ENCODE results near the gene KPNB1.

The KPNB1 gene

DNA sequence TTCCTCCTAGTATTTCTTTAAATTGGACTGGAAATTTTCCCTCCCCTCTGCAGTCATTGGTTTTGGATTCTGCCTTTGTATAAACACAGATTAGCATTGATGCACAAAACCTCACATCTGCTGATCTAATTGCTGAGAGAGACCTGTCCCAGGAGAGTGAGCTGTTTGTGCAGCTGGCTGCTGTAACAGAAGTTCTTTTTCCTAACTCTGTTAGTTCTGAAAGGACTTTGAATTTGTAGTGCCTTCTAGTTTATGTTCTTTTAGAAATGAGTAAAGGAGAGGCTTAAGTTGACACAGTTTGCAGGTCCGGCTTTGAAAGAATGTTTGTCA is 45.2 kb upstream of the KPNB1 start (continued):
- TF ChIP-seq FEZF1 (tag by site-specific recombination; IDR thresholded peaks at IDR 0.05) (peak; percentile 14; the same call in 1 of the 2 replicates), KLF8 (tag by site-specific recombination; IDR thresholded peaks at IDR 0.05) (peak; percentile 65), ZBTB1 (tag by site-specific recombination; IDR thresholded peaks at IDR 0.05) (0 out of 2 replicates have a peak, but pooled peaks have one; percentile 29), OVOL3 (tag by site-specific recombination; IDR thresholded peaks at IDR 0.05) (0 out of 2 replicates have a peak, but pooled peaks have one; percentile 15), ZSCAN30 (tag by site-specific recombination; IDR thresholded peaks at IDR 0.05) (0 out of 2 replicates have a peak, but pooled peaks have one; percentile 70), ZFHX2 (tag by site-specific recombination; conservative IDR thresholded peaks at IDR 0.05) (no peak), HOXA7 (CRISPR knock-in tag; IDR thresholded peaks at IDR 0.05; ENCODE audit: borderline replicate concordance) (no peak), ZNF423 (tag by site-specific recombination; IDR thresholded peaks at IDR 0.05) (no peak)
- TF ChIP-seq, protein P1, sequence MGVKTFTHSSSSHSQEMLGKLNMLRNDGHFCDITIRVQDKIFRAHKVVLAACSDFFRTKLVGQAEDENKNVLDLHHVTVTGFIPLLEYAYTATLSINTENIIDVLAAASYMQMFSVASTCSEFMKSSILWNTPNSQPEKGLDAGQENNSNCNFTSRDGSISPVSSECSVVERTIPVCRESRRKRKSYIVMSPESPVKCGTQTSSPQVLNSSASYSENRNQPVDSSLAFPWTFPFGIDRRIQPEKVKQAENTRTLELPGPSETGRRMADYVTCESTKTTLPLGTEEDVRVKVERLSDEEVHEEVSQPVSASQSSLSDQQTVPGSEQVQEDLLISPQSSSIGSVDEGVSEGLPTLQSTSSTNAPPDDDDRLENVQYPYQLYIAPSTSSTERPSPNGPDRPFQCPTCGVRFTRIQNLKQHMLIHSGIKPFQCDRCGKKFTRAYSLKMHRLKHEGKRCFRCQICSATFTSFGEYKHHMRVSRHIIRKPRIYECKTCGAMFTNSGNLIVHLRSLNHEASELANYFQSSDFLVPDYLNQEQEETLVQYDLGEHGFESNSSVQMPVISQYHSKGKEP (tag by site-specific recombination; IDR thresholded peaks at IDR 0.05), result peak; percentile 96
- TF ChIP-seq, protein P2, sequence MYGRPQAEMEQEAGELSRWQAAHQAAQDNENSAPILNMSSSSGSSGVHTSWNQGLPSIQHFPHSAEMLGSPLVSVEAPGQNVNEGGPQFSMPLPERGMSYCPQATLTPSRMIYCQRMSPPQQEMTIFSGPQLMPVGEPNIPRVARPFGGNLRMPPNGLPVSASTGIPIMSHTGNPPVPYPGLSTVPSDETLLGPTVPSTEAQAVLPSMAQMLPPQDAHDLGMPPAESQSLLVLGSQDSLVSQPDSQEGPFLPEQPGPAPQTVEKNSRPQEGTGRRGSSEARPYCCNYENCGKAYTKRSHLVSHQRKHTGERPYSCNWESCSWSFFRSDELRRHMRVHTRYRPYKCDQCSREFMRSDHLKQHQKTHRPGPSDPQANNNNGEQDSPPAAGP (tag by site-specific recombination; IDR thresholded peaks at IDR 0.05), result no peak

DNA sequence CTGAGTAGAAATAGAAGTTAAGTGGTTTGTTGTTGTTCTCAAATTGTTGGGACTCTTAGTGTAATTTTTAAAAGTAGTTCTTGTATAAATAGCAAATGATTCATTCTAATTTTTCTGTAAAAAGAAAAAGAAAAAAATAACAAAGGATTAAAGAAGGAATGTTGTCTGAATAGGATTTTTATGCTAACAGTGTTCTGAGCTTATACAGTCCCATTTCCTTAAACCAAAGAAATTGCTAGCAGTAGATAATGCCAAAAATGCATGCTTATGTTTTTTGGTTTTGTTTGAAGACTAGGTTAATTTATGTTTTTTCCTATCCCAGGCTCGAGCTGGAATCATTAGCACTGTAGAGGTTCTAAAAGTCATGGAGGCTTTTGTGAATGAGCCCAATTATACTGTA is 44.7 kb upstream of the KPNB1 start:
- Histone ChIP-seq H3K27ac (ENCODE audit: extremely low read depth, low read depth, low read length) (no peak overlapping the region; the same call in 1 of the 2 replicates), H3K36me3 (ENCODE audit: control insufficient read depth in 2 of 2, insufficient read depth in 1 of 2, low read length in 2 of 2) (peaks cover 71 to 83% of the 10 kb centered on the region in 2 experiments), H3K9me3 (ENCODE audit: control insufficient read depth, insufficient read depth, low read depth, low read length) (no peaks in the 10 kb centered on the region), H3K4me3 (ENCODE audit: low read depth, low read length) (no peak overlapping the region), H3K4me1 (ENCODE audit: control insufficient read depth, insufficient read depth, low read length) (peaks cover 12% of the 10 kb centered on the region)
- POLR2A ChIA-PET, result no interaction called here
- CTCF ChIA-PET, result interaction anchor here (0.7 to 4.6 kb wide), 3 partner anchors 11 to 247 kb away, joined by 3 to 41 read pairs (median 3); no protein-coding TSS in a partner anchor
- TF ChIP-seq, protein P3, sequence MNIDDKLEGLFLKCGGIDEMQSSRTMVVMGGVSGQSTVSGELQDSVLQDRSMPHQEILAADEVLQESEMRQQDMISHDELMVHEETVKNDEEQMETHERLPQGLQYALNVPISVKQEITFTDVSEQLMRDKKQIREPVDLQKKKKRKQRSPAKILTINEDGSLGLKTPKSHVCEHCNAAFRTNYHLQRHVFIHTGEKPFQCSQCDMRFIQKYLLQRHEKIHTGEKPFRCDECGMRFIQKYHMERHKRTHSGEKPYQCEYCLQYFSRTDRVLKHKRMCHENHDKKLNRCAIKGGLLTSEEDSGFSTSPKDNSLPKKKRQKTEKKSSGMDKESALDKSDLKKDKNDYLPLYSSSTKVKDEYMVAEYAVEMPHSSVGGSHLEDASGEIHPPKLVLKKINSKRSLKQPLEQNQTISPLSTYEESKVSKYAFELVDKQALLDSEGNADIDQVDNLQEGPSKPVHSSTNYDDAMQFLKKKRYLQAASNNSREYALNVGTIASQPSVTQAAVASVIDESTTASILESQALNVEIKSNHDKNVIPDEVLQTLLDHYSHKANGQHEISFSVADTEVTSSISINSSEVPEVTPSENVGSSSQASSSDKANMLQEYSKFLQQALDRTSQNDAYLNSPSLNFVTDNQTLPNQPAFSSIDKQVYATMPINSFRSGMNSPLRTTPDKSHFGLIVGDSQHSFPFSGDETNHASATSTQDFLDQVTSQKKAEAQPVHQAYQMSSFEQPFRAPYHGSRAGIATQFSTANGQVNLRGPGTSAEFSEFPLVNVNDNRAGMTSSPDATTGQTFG (tag by site-specific recombination; IDR thresholded peaks at IDR 0.05; ENCODE audit: borderline replicate concordance), result no peak
- TF ChIP-seq, protein P4, sequence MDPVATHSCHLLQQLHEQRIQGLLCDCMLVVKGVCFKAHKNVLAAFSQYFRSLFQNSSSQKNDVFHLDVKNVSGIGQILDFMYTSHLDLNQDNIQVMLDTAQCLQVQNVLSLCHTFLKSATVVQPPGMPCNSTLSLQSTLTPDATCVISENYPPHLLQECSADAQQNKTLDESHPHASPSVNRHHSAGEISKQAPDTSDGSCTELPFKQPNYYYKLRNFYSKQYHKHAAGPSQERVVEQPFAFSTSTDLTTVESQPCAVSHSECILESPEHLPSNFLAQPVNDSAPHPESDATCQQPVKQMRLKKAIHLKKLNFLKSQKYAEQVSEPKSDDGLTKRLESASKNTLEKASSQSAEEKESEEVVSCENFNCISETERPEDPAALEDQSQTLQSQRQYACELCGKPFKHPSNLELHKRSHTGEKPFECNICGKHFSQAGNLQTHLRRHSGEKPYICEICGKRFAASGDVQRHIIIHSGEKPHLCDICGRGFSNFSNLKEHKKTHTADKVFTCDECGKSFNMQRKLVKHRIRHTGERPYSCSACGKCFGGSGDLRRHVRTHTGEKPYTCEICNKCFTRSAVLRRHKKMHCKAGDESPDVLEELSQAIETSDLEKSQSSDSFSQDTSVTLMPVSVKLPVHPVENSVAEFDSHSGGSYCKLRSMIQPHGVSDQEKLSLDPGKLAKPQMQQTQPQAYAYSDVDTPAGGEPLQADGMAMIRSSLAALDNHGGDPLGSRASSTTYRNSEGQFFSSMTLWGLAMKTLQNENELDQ (tag by site-specific recombination; IDR thresholded peaks at IDR 0.05; ENCODE audit: low read depth), result no peak
- TF ChIP-seq ZNF514 (tag by site-specific recombination; IDR thresholded peaks at IDR 0.05) (no peak), ZNF473 (tag by site-specific recombination; IDR thresholded peaks at IDR 0.05) (no peak), KLF9 (tag by site-specific recombination; IDR thresholded peaks at IDR 0.05; ENCODE audit: low read depth) (no peak), ZNF311 (tag by site-specific recombination; IDR thresholded peaks at IDR 0.05; ENCODE audit: borderline replicate concordance) (no peak), ZNF394 (tag by site-specific recombination; IDR thresholded peaks at IDR 0.05; ENCODE audit: borderline replicate concordance) (no peak), ZNF529 (tag by site-specific recombination; IDR thresholded peaks at IDR 0.05; ENCODE audit: insufficient replicate concordance) (no peak)
- TF ChIP-seq, protein P5, sequence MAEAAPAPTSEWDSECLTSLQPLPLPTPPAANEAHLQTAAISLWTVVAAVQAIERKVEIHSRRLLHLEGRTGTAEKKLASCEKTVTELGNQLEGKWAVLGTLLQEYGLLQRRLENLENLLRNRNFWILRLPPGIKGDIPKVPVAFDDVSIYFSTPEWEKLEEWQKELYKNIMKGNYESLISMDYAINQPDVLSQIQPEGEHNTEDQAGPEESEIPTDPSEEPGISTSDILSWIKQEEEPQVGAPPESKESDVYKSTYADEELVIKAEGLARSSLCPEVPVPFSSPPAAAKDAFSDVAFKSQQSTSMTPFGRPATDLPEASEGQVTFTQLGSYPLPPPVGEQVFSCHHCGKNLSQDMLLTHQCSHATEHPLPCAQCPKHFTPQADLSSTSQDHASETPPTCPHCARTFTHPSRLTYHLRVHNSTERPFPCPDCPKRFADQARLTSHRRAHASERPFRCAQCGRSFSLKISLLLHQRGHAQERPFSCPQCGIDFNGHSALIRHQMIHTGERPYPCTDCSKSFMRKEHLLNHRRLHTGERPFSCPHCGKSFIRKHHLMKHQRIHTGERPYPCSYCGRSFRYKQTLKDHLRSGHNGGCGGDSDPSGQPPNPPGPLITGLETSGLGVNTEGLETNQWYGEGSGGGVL (tag by site-specific recombination; IDR thresholded peaks at IDR 0.05), result no peak
- TF ChIP-seq, protein P6, sequence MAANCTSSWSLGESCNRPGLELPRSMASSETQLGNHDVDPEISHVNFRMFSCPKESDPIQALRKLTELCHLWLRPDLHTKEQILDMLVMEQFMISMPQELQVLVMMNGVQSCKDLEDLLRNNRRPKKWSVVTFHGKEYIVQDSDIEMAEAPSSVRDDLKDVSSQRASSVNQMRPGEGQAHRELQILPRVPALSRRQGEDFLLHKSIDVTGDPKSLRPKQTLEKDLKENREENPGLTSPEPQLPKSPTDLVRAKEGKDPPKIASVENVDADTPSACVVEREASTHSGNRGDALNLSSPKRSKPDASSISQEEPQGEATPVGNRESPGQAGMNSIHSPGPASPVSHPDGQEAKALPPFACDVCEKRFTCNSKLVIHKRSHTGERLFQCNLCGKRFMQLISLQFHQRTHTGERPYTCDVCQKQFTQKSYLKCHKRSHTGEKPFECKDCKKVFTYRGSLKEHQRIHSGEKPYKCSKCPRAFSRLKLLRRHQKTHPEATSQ (tag by site-specific recombination; IDR thresholded peaks at IDR 0.05), result no peak
